Activated T-helper 17 cell treated with anti-CD3 and anti-CD28 coated beads, Interleukin-2, amount 50 U/mL, for 72 hours (primary cell): Measurements from ENCODE around the gene CHST13. TPM values are rescaled to one million over a fixed set of nuclear protein-coding genes. Genes with fewer than 3 reads are reported as not detected.

Experiments used
- ATAC-seq: fragments of 150-1000 bp; cut with Tn5 transposase; replicated peaks from 2 replicates; pipeline ENCODE4 v1.10.0; 2021; ENCODE audit warnings: mild to moderate bottlenecking, moderate library complexity
- H3K27ac Mint-ChIP-seq: one replicate; pipeline ENCODE4 v1.8.0; 2022; ENCODE audit warnings: mixed read lengths
- H3K27me3 Mint-ChIP-seq: one replicate; pipeline ENCODE4 v1.8.0; 2022; ENCODE audit warnings: mixed read lengths
- H3K36me3 Mint-ChIP-seq: one replicate; pipeline ENCODE4 v1.8.0; 2022; ENCODE audit warnings: low read depth, mild to moderate bottlenecking, mixed read lengths
- H3K4me1 Mint-ChIP-seq: one replicate; pipeline ENCODE4 v1.8.0; 2022; ENCODE audit warnings: mixed read lengths
- H3K4me3 Mint-ChIP-seq: one replicate; pipeline ENCODE4 v1.8.0; 2022; ENCODE audit warnings: mild to moderate bottlenecking, mixed read lengths
- H3K9me3 Mint-ChIP-seq: one replicate; pipeline ENCODE4 v1.8.0; 2022; ENCODE audit warnings: mixed read lengths
- total RNA-seq, 2 donors: library from RNA; stranded (reverse); gene quantifications; one replicate each; pipeline ENCODE4 v1.2.3, GENCODE V29; 2022

The CHST13 gene
- total RNA-seq, 2 donors from 2014 or later = not detected

GRCh38 chr3:126495786-126496185 lies 28.2 kb upstream of the CHST13 start:
- no peaks in the 10 kb centered on the region for H3K27me3 Mint-ChIP-seq
- no peak overlapping the region for H3K27ac Mint-ChIP-seq
- no peak overlapping the region for H3K4me3 Mint-ChIP-seq
- no peak for ATAC-seq
- no peaks in the 10 kb centered on the region for H3K9me3 Mint-ChIP-seq
- H3K36me3 Mint-ChIP-seq = no peaks in the 10 kb centered on the region
- no peaks in the 10 kb centered on the region for H3K4me1 Mint-ChIP-seq

- H3K4me1 Mint-ChIP-seq = no peaks in the 10 kb centered on the region
- no peaks in the 10 kb centered on the region for H3K9me3 Mint-ChIP-seq
- no peaks in the 10 kb centered on the region for H3K36me3 Mint-ChIP-seq
- H3K27ac Mint-ChIP-seq = no peak overlapping the region
- H3K4me3 Mint-ChIP-seq = no peak overlapping the region
- no peak for ATAC-seq
- H3K27me3 Mint-ChIP-seq = no peaks in the 10 kb centered on the region
Measured at GRCh38 chr3:126496894-126497850, 26.8 kb upstream of the CHST13 start.

- no peaks in the 10 kb centered on the region for H3K4me1 Mint-ChIP-seq
- H3K4me3 Mint-ChIP-seq = no peak overlapping the region
- no peak for ATAC-seq
- no peaks in the 10 kb centered on the region for H3K27me3 Mint-ChIP-seq
- H3K36me3 Mint-ChIP-seq = no peaks in the 10 kb centered on the region
- H3K27ac Mint-ChIP-seq = no peak overlapping the region
- H3K9me3 Mint-ChIP-seq = no peaks in the 10 kb centered on the region
Measured at GRCh38 chr3:126497956-126498355, 26.0 kb upstream of the CHST13 start.

- no peak overlapping the region for H3K4me3 Mint-ChIP-seq
- no peaks in the 10 kb centered on the region for H3K27me3 Mint-ChIP-seq
- H3K9me3 Mint-ChIP-seq = no peaks in the 10 kb centered on the region
- ATAC-seq = no peak
- H3K36me3 Mint-ChIP-seq = no peaks in the 10 kb centered on the region
- no peak overlapping the region for H3K27ac Mint-ChIP-seq
- H3K4me1 Mint-ChIP-seq = no peaks in the 10 kb centered on the region
Measured at GRCh38 chr3:126498461-126498860, 25.5 kb upstream of the CHST13 start.

DNA sequence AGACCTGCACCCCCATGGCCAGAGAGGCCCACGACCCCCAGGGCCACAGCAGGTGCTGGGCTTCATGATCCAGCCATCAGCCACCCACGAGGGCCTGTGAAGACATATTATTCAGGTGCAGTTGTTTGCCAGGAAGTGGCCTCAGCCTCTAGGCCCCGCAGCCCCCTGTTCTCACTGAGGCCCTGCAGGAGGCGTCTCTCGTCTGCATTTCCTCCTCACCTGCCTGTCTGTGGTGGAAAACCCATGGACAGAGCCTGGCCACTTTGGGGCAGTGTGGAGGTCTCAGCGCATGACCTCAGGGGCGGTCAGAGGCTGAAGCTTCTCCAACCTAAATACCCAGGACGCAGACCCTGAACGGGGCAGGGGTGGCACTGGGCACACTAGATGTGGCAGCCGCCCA lies 25.0 kb upstream of the CHST13 start:
- no peaks in the 10 kb centered on the region for H3K36me3 Mint-ChIP-seq
- no peaks in the 10 kb centered on the region for H3K4me1 Mint-ChIP-seq
- no peak overlapping the region for H3K27ac Mint-ChIP-seq
- H3K27me3 Mint-ChIP-seq = no peaks in the 10 kb centered on the region
- H3K9me3 Mint-ChIP-seq = no peaks in the 10 kb centered on the region
- no peak for ATAC-seq
- no peak overlapping the region for H3K4me3 Mint-ChIP-seq

GRCh38 chr3:126499401-126499800 lies 24.6 kb upstream of the CHST13 start:
- Mint-ChIP-seq H3K36me3 (no peaks in the 10 kb centered on the region), H3K4me1 (no peaks in the 10 kb centered on the region), H3K9me3 (no peaks in the 10 kb centered on the region), H3K27ac (no peak overlapping the region), H3K27me3 (no peaks in the 10 kb centered on the region), H3K4me3 (no peak overlapping the region)
- ATAC-seq = no peak

DNA sequence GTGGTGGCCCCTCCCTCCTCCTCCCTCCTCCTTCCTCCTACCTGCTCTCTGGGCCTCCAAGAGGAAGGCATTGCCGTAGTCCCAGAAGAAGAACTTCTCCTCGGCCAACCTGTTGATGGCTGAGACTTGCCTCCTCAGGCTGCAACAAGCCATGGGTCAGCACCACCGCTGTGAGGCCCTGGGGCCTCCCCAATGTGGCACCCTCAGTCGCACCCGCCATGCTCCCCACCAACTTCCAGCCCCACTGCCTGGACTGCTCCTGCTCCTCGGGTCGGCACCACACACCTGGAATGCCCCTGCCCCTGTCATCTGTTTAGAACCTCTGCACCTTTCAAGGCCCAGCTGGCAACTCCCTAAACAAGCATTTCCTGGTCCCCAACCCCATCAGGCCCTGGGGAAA lies 23.9 kb upstream of the CHST13 start:
- no peaks in the 10 kb centered on the region for H3K9me3 Mint-ChIP-seq

GRCh38 chr3:126501054-126501453 lies 22.9 kb upstream of the CHST13 start:
- Mint-ChIP-seq H3K4me1 (no peaks in the 10 kb centered on the region), H3K4me3 (no peak overlapping the region), H3K27me3 (peaks cover 6% of the 10 kb centered on the region), H3K27ac (no peak overlapping the region), H3K36me3 (no peaks in the 10 kb centered on the region), H3K9me3 (no peaks in the 10 kb centered on the region)
- no peak for ATAC-seq

More for the DNA sequence above, 23.9 kb upstream of the CHST13 start:
- Mint-ChIP-seq H3K27ac (no peak overlapping the region), H3K4me1 (no peaks in the 10 kb centered on the region), H3K36me3 (no peaks in the 10 kb centered on the region), H3K4me3 (no peak overlapping the region), H3K27me3 (peaks cover 2% of the 10 kb centered on the region)
- ATAC-seq = no peak

- Mint-ChIP-seq H3K27ac (no peak overlapping the region), H3K36me3 (no peaks in the 10 kb centered on the region), H3K27me3 (peaks cover 9% of the 10 kb centered on the region), H3K9me3 (no peaks in the 10 kb centered on the region), H3K4me3 (no peak overlapping the region), H3K4me1 (no peaks in the 10 kb centered on the region)
- ATAC-seq = no peak
Measured at GRCh38 chr3:126501736-126502135, 22.2 kb upstream of the CHST13 start.

DNA sequence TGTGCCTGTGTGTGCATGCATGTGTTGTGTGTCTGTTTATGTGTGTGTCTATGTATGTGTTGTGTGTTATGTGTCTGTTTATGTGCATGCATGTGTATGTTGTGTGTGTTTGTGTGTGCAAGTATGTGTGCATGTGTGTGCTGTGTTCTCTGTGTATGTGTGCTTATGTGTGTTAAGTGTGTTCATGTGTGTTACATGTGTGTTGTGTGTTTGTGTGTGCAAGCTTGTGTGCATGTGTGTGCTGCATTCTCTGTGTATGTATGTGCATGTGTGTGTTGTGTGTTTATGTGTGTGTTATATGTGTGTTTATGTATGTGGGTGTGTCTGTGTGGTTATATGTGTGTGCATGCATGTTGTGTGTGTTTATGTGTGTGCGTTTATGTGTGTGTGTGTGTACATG lies 21.3 kb upstream of the CHST13 start:
- Mint-ChIP-seq H3K4me3 (no peak overlapping the region), H3K9me3 (no peaks in the 10 kb centered on the region), H3K36me3 (no peaks in the 10 kb centered on the region), H3K27me3 (peaks cover 9% of the 10 kb centered on the region), H3K4me1 (no peaks in the 10 kb centered on the region), H3K27ac (no peak overlapping the region)
- ATAC-seq = no peak

GRCh38 chr3:126503701-126504100 lies 20.3 kb upstream of the CHST13 start:
- Mint-ChIP-seq H3K36me3 (no peaks in the 10 kb centered on the region), H3K27ac (no peak overlapping the region), H3K27me3 (peaks cover 9% of the 10 kb centered on the region), H3K4me3 (no peak overlapping the region), H3K4me1 (no peaks in the 10 kb centered on the region), H3K9me3 (no peaks in the 10 kb centered on the region)
- no peak for ATAC-seq

DNA sequence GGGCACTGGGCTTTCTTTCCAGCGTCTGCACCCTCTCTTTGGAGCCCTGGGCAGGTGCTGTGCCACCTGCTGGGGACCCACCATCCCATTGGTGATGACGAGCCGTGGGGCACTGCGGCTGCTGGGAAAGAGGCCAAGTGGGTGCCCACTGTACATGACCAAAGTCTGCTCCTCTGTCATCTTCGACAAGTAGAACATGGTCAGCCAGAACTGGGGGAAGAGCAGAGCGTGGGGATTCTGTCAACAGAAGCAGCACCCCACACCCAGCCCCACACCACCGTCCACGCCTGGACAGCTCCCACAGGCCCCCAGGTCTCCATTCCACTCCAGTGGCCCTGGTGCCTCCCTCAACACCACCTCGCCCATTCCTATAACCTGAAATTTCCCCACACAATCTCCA lies 16.1 kb upstream of the CHST13 start:
- Mint-ChIP-seq H3K27me3 (peaks cover 9% of the 10 kb centered on the region), H3K27ac (no peak overlapping the region), H3K4me3 (no peak overlapping the region), H3K9me3 (no peaks in the 10 kb centered on the region), H3K4me1 (peaks cover 5% of the 10 kb centered on the region), H3K36me3 (no peaks in the 10 kb centered on the region)
- no peak for ATAC-seq

DNA sequence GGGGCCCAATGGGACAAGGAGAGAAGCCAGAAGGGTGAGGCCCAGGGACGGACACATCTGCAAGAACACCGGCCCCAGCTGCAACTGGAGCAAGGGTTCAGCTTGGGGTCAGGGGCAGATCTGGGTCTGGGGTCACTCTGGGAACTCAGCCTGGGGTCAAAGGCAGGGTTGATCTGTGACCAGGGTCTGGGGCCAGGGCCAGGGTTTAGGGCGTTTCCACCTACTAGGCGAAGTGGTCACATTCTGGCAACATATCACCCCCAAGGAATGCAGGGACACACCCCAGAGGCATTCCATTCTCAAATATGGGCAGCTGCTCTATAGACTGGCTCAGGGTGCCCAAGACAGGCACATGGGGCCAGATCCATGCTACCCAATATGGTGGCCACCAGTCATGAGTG lies 15.4 kb upstream of the CHST13 start:
- Mint-ChIP-seq H3K9me3 (no peaks in the 10 kb centered on the region), H3K27ac (no peak overlapping the region), H3K4me1 (peaks cover 5% of the 10 kb centered on the region), H3K36me3 (no peaks in the 10 kb centered on the region), H3K27me3 (peaks cover 9% of the 10 kb centered on the region), H3K4me3 (no peak overlapping the region)
- no peak for ATAC-seq

GRCh38 chr3:126509597-126510307 lies 14.2 kb upstream of the CHST13 start:
- H3K36me3 Mint-ChIP-seq = no peaks in the 10 kb centered on the region
- peaks cover 9% of the 10 kb centered on the region for H3K27me3 Mint-ChIP-seq
- H3K4me3 Mint-ChIP-seq = no peak overlapping the region
- no peak overlapping the region for H3K27ac Mint-ChIP-seq
- H3K9me3 Mint-ChIP-seq = no peaks in the 10 kb centered on the region
- peaks cover 5% of the 10 kb centered on the region for H3K4me1 Mint-ChIP-seq
- no peak for ATAC-seq

DNA sequence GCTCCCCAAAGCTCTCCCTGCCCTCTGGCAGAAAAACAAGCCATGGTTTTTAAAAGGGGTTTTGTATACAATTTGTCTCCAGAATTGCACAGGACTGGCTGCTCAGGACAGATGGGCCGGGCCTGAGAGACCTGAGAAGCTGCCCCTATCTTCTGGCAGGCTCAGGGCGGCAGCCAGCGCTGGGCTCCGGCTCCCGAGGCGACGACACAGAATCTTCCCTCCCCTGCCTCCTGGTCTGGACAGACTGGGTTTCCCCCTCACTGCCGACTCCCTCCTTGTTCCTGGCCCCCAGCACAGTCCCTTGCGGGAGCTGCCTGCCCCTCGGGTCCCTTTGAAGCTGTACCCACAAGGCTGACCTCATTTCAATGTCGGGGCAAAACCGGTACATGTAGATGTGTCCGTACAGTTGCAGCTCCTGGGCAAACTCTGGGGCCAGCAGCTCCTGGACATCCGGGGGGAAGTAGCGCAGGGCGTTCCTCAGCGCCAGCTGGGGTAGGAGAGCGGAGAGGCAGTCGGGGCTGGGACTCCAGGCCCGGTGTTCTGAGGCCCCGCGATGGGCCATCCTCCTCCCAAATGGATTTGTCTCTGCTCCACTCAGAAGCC lies 13.5 kb upstream of the CHST13 start:
- Mint-ChIP-seq H3K4me1 (peaks cover 5% of the 10 kb centered on the region), H3K27me3 (peaks cover 3% of the 10 kb centered on the region), H3K36me3 (no peaks in the 10 kb centered on the region), H3K27ac (no peak overlapping the region), H3K4me3 (no peak overlapping the region), H3K9me3 (no peaks in the 10 kb centered on the region)
- no peak for ATAC-seq
